Liver (tissue), 3 donors: ENCODE data around the gene CMBL.

Experiments used
- EGR1 ChIP-seq, 2 donors: IDR thresholded peaks; 2 replicates each; pipeline ENCODE4 v1.6.1; 2016 to 2018; ENCODE audit warnings: antibody characterized with exemption in 2 of 2, low read depth in 2 of 2
- HNF4G ChIP-seq: IDR thresholded peaks from 2 replicates; pipeline ENCODE4 v1.6.1; 2016; ENCODE audit warnings: antibody characterized with exemption
- RAD21 ChIP-seq, 2 donors: IDR thresholded peaks; 2 replicates each; pipeline ENCODE4 v1.6.1; 2016; ENCODE audit warnings: antibody characterized with exemption in 2 of 2, mild to moderate bottlenecking in 2 of 2
- RXRA ChIP-seq, 2 donors: IDR thresholded peaks; 2 replicates each; pipeline ENCODE4 v1.6.1; 2017 to 2018; ENCODE audit warnings: antibody characterized with exemption in 2 of 2, mild to moderate bottlenecking in 1 of 2
- SP1 ChIP-seq: IDR thresholded peaks from 2 replicates; pipeline ENCODE4 v1.6.1; 2018; ENCODE audit warnings: antibody characterized with exemption, mild to moderate bottlenecking
- TAF1 ChIP-seq: conservative IDR thresholded peaks from 2 replicates; pipeline ENCODE4 v1.6.1; 2016; ENCODE audit warnings: antibody characterized with exemption, mild to moderate bottlenecking
- YY1 ChIP-seq: IDR thresholded peaks from 2 replicates; pipeline ENCODE4 v1.6.1; 2016; ENCODE audit warnings: antibody characterized with exemption, mild to moderate bottlenecking
- TF ChIP-seq, protein P1 (sequence below): fragments of 150-350 bp; IDR thresholded peaks from 2 replicates; pipeline ENCODE4 v1.5.1; 2017; ENCODE audit warnings: improper control_type of control experiment, low read depth, low read length; ENCODE audit not compliant: missing input control
- TF ChIP-seq, protein P2 (sequence below): IDR thresholded peaks from 2 replicates; pipeline ENCODE4 v1.6.1; 2016; ENCODE audit warnings: antibody characterized with exemption, mild to moderate bottlenecking
- TF ChIP-seq, protein P3 (sequence below): IDR thresholded peaks from 2 replicates; pipeline ENCODE4 v1.6.1; 2016; ENCODE audit warnings: antibody characterized with exemption
- TF ChIP-seq, protein P4 (sequence below): IDR thresholded peaks from 2 replicates; pipeline ENCODE4 v1.6.1; 2016; ENCODE audit warnings: antibody characterized with exemption
- TF ChIP-seq, protein P5 (sequence below): IDR thresholded peaks from 2 replicates; pipeline ENCODE4 v1.6.1; 2016; ENCODE audit warnings: antibody characterized with exemption
- donor health status: healthy.
- donor health status: healthy.

DNA sequence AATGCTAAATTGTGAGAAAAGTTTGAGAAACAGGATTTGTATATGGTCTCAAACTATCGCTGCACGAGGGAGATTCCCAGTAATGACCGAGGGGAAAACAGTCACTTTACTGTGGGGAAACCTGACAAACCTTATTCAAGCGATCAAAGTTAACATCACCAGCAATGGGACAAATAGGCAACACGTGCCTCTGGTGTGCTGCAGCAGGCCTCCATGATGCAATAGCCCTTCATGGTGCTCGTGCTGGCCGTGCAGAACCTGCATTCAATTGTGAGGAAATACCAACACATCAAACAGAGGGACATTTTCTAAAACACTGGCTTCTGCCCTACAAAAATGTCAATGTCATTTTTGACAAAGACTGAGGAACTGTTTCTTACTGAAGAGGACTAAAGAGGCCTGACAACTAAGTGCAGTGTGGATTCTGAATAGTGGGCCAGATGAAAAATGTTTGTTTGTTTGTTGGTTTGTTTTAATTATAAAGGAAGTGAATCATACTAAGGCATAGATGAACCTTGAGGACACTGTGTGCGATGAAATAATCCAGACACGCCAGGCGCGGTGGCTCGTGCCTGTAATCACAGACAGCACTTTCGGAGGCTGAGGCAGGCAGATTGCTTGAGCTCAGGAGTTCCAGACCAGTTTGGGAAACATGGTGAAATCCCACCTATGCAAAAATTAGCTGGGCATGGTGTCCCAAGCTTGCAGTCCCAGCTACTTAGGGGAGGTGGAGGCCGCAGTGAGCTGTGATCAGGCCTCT, 28.2 kb upstream of the CMBL start:
- TF ChIP-seq, protein P1, sequence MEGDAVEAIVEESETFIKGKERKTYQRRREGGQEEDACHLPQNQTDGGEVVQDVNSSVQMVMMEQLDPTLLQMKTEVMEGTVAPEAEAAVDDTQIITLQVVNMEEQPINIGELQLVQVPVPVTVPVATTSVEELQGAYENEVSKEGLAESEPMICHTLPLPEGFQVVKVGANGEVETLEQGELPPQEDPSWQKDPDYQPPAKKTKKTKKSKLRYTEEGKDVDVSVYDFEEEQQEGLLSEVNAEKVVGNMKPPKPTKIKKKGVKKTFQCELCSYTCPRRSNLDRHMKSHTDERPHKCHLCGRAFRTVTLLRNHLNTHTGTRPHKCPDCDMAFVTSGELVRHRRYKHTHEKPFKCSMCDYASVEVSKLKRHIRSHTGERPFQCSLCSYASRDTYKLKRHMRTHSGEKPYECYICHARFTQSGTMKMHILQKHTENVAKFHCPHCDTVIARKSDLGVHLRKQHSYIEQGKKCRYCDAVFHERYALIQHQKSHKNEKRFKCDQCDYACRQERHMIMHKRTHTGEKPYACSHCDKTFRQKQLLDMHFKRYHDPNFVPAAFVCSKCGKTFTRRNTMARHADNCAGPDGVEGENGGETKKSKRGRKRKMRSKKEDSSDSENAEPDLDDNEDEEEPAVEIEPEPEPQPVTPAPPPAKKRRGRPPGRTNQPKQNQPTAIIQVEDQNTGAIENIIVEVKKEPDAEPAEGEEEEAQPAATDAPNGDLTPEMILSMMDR = no peak
- TF ChIP-seq, protein P2, sequence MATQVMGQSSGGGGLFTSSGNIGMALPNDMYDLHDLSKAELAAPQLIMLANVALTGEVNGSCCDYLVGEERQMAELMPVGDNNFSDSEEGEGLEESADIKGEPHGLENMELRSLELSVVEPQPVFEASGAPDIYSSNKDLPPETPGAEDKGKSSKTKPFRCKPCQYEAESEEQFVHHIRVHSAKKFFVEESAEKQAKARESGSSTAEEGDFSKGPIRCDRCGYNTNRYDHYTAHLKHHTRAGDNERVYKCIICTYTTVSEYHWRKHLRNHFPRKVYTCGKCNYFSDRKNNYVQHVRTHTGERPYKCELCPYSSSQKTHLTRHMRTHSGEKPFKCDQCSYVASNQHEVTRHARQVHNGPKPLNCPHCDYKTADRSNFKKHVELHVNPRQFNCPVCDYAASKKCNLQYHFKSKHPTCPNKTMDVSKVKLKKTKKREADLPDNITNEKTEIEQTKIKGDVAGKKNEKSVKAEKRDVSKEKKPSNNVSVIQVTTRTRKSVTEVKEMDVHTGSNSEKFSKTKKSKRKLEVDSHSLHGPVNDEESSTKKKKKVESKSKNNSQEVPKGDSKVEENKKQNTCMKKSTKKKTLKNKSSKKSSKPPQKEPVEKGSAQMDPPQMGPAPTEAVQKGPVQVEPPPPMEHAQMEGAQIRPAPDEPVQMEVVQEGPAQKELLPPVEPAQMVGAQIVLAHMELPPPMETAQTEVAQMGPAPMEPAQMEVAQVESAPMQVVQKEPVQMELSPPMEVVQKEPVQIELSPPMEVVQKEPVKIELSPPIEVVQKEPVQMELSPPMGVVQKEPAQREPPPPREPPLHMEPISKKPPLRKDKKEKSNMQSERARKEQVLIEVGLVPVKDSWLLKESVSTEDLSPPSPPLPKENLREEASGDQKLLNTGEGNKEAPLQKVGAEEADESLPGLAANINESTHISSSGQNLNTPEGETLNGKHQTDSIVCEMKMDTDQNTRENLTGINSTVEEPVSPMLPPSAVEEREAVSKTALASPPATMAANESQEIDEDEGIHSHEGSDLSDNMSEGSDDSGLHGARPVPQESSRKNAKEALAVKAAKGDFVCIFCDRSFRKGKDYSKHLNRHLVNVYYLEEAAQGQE = peak; percentile 62
- TF ChIP-seq, protein P3, sequence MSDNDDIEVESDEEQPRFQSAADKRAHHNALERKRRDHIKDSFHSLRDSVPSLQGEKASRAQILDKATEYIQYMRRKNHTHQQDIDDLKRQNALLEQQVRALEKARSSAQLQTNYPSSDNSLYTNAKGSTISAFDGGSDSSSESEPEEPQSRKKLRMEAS = peak; percentile 91
- peak; percentile 74 to 95 for TF ChIP-seq RXRA (IDR thresholded peaks at IDR 0.05)
- TF ChIP-seq, protein P4, sequence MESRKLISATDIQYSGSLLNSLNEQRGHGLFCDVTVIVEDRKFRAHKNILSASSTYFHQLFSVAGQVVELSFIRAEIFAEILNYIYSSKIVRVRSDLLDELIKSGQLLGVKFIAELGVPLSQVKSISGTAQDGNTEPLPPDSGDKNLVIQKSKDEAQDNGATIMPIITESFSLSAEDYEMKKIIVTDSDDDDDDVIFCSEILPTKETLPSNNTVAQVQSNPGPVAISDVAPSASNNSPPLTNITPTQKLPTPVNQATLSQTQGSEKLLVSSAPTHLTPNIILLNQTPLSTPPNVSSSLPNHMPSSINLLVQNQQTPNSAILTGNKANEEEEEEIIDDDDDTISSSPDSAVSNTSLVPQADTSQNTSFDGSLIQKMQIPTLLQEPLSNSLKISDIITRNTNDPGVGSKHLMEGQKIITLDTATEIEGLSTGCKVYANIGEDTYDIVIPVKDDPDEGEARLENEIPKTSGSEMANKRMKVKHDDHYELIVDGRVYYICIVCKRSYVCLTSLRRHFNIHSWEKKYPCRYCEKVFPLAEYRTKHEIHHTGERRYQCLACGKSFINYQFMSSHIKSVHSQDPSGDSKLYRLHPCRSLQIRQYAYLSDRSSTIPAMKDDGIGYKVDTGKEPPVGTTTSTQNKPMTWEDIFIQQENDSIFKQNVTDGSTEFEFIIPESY = peak; percentile 85
- peak; percentile 45 to 57 for TF ChIP-seq RAD21 (IDR thresholded peaks at IDR 0.05)
- TF ChIP-seq EGR1 (IDR thresholded peaks at IDR 0.05; ENCODE audit: low read depth in 2 of 2) = peak in 1 of 2 donors; percentile 53
- peak; percentile 92 for TF ChIP-seq YY1
- TF ChIP-seq, protein P5, sequence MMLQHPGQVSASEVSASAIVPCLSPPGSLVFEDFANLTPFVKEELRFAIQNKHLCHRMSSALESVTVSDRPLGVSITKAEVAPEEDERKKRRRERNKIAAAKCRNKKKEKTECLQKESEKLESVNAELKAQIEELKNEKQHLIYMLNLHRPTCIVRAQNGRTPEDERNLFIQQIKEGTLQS = peak; percentile 96
- TF ChIP-seq HNF4G = peak; percentile 31
- peak; percentile 84 for TF ChIP-seq SP1
- no peak for TF ChIP-seq TAF1
